PC-9 (cell line): ENCODE results near the gene DYNC1H1. TPM values are rescaled to one million over a fixed set of nuclear protein-coding genes. Genes with fewer than 3 reads are reported as not detected.
A peak's percentile ranks its signal among the peaks of the same experiment; 100 is the strongest.
"Not testable (repeated sequence)": the region's sequence is repeated elsewhere in the genome, so short reads cannot be mapped to it uniquely, and the experiment has no call there.

Experiments used
- BruUV-seq: library from RNA; stranded (reverse); fragments of 400-500 nt; replicated peaks from 2 replicates; lab custom pipeline; 2021; lab: Mats Ljungman, UMichigan
- CTCF ChIA-PET: fragments of 300-600 bp; sonication (Branson Sonifier 250); formaldehyde crosslinking; loops from one replicate; lab custom pipeline; 2022; ENCODE audit warnings: antibody characterized with exemption; lab: Charles Lee
- POLR2A ChIA-PET: fragments of 300-600 bp; sonication (Branson Sonifier 250); formaldehyde crosslinking; loops from one replicate; lab custom pipeline; 2022; ENCODE audit warnings: antibody characterized with exemption; ENCODE audit not compliant: unreplicated experiment; lab: Charles Lee
- DNase-seq, 2 experiments: peaks; one replicate each; pipeline versions ENCODE4 v3.0.0 to v3.0.0-alpha.2; 2015 to 2022; ENCODE audit warnings: mixed read lengths in 1 of 2
- H2AFZ ChIP-seq: fragments of 200-600 bp; sonication (generic); 2 replicates; pipeline ENCODE4 v1.8.1; 2017; ENCODE audit warnings: antibody characterized with exemption
- H3F3A ChIP-seq: fragments of 200-600 bp; sonication (generic); 2 replicates; pipeline ENCODE4 v1.8.1; 2017; ENCODE audit warnings: antibody characterized with exemption, mild to moderate bottlenecking, low read depth; ENCODE audit not compliant: insufficient read depth
- H3K27ac ChIP-seq: fragments of 200-600 bp; sonication (generic); 2 replicates; pipeline ENCODE4 v1.6.1; 2016; ENCODE audit warnings: mixed run types
- H3K27me3 ChIP-seq: fragments of 200-600 bp; sonication (generic); 2 replicates; pipeline ENCODE4 v1.6.1; 2016; ENCODE audit warnings: low read depth, mixed run types; ENCODE audit not compliant: insufficient read depth
- H3K36me3 ChIP-seq: fragments of 200-600 bp; sonication (generic); 2 replicates; pipeline ENCODE4 v1.6.1; 2016; ENCODE audit warnings: low read depth, mixed run types
- H3K4me1 ChIP-seq: fragments of 200-600 bp; sonication (generic); replicated peaks from 2 replicates; pipeline ENCODE4 v1.6.1; 2016; ENCODE audit warnings: mixed run types; ENCODE audit not compliant: insufficient read depth
- H3K4me2 ChIP-seq: fragments of 200-600 bp; sonication (generic); 2 replicates; pipeline ENCODE4 v1.6.1; 2017; ENCODE audit warnings: mixed run types
- H3K4me3 ChIP-seq: fragments of 200-600 bp; sonication (generic); 2 replicates; pipeline ENCODE4 v1.6.1; 2016; ENCODE audit warnings: mixed run types
- H3K79me2 ChIP-seq: fragments of 200-600 bp; sonication (generic); 2 replicates; pipeline ENCODE4 v1.6.1; 2017; ENCODE audit warnings: low read depth, mixed run types
- H3K9me2 ChIP-seq: fragments of 200-600 bp; sonication (generic); 2 replicates; pipeline ENCODE4 v1.8.1; 2017; ENCODE audit warnings: mild to moderate bottlenecking; ENCODE audit not compliant: insufficient read depth
- H3K9me3 ChIP-seq: fragments of 200-600 bp; sonication (generic); 2 replicates; pipeline ENCODE4 v1.8.1; 2016; ENCODE audit warnings: low read depth; ENCODE audit not compliant: insufficient read depth
- H4K20me1 ChIP-seq: fragments of 200-600 bp; sonication (generic); 2 replicates; pipeline ENCODE4 v1.8.1; 2017; ENCODE audit not compliant: insufficient read depth
- CTCF ChIP-seq: fragments of 200-600 bp; sonication (generic); conservative IDR thresholded peaks from 2 replicates; pipeline ENCODE4 v1.6.1; 2017; ENCODE audit warnings: mixed run types, antibody characterized with exemption, mild to moderate bottlenecking, moderate library complexity
- EZH2 ChIP-seq: fragments of 200-600 bp; sonication (generic); IDR thresholded peaks from 2 replicates; pipeline ENCODE4 v1.8.0; 2017; ENCODE audit warnings: antibody characterized with exemption, low read depth
- intact Hi-C: fragments of 100-400 bp; cut with micrococcal nuclease; formaldehyde crosslinking; loops from one replicate; pipeline ENCODE4 v1.10.0; 2022; ENCODE audit not compliant: unreplicated experiment
- total RNA-seq: library from RNA; stranded (reverse); gene quantifications from 2 replicates; pipeline ENCODE4 v1.2.3, GENCODE V29; 2021

The DYNC1H1 gene
- total RNA-seq, 1 experiment from 2014 or later, result 1,268 TPM

GRCh38 chr14:102063109-102063807 lies 98.9 kb downstream of the DYNC1H1 start:
- ChIA-PET POLR2A (interaction anchor here (0.5 to 0.9 kb wide), 9 partner anchors 13 to 124 kb away, joined by 3 to 9 read pairs (median 5); no protein-coding TSS in a partner anchor), CTCF (interaction anchor here (0.6 to 2.1 kb wide), 17 partner anchors 9 to 292 kb away, joined by 3 to 35 read pairs (median 5); no protein-coding TSS in a partner anchor)
- no peaks in the 10 kb centered on the region for H3K36me3 ChIP-seq
- no peaks in the 10 kb centered on the region for H4K20me1 ChIP-seq
- peak overlapping the region; percentile 82 for H2AFZ ChIP-seq
- H3K27ac ChIP-seq, result peak overlapping the region; percentile 57
- H3K79me2 ChIP-seq, result no peaks in the 10 kb centered on the region
- no TSS peak for BruUV-seq
- DNase-seq, result peak; percentile 95 to 97
- peak overlapping the region; percentile 88 for H3K4me2 ChIP-seq
- intact Hi-C loops, result loop anchor here (1.0 kb wide), 6 partner anchors 8 to 124 kb away; partner anchors contain the start of gene HSP90AA1
- H3K4me3 ChIP-seq, result peak overlapping the region; percentile 48
- no peaks in the 10 kb centered on the region for H3K9me2 ChIP-seq
- peaks cover 31% of the 10 kb centered on the region for H3F3A ChIP-seq
- TF ChIP-seq CTCF, result peak; percentile 88
- TF ChIP-seq EZH2, result no peak
- no peaks in the 10 kb centered on the region for H3K9me3 ChIP-seq
- peaks cover 23% of the 10 kb centered on the region for H3K4me1 ChIP-seq
- H3K27me3 ChIP-seq, result no peaks in the 10 kb centered on the region

GRCh38 chr14:102063808-102064429 lies 99.5 kb downstream of the DYNC1H1 start:
- Histone ChIP-seq H3K36me3 (no peaks in the 10 kb centered on the region), H3K79me2 (no peaks in the 10 kb centered on the region), H3K27ac (peak overlapping the region; percentile 57), H4K20me1 (no peaks in the 10 kb centered on the region), H3K9me3 (no peaks in the 10 kb centered on the region), H3K4me3 (peak overlapping the region; percentile 48), H3F3A (peaks cover 29% of the 10 kb centered on the region), H3K4me1 (peaks cover 22% of the 10 kb centered on the region), H3K4me2 (peak overlapping the region; percentile 88), H3K9me2 (no peaks in the 10 kb centered on the region), H2AFZ (peak overlapping the region; percentile 82), H3K27me3 (no peaks in the 10 kb centered on the region)
- no peak for TF ChIP-seq CTCF
- no peak for TF ChIP-seq EZH2
- intact Hi-C loops, result loop anchor here (1.0 kb wide), 6 partner anchors 7 to 123 kb away; partner anchors contain the start of gene HSP90AA1
- BruUV-seq, result TSS peak; percentile 88
- ChIA-PET POLR2A (interaction anchor here (0.6 to 0.8 kb wide), 5 partner anchors 13 to 124 kb away, joined by 3 to 9 read pairs (median 5); no protein-coding TSS in a partner anchor), CTCF (interaction anchor here (0.7 to 2.1 kb wide), 7 partner anchors 9 to 35 kb away, joined by 3 to 35 read pairs (median 5); no protein-coding TSS in a partner anchor)
- DNase-seq, result no peak

- Histone ChIP-seq H3K4me2 (peak overlapping the region; percentile 88), H3K4me1 (peaks cover 22% of the 10 kb centered on the region), H3F3A (peaks cover 31% of the 10 kb centered on the region)
- H3K9me3 ChIP-seq, intact Hi-C loops, H3K27ac ChIP-seq, H3K36me3 ChIP-seq, H4K20me1 ChIP-seq, H3K9me2 ChIP-seq, BruUV-seq, H2AFZ ChIP-seq, DNase-seq, H3K27me3 ChIP-seq, H3K79me2 ChIP-seq, H3K4me3 ChIP-seq: not testable (repeated sequence)
- CTCF ChIA-PET, result interaction anchor here (0.7 to 2.1 kb wide), 4 partner anchors 13 to 235 kb away, joined by 3 to 25 read pairs (median 5); no protein-coding TSS in a partner anchor
- POLR2A ChIA-PET, result interaction anchor here (0.7 kb wide), 1 partner anchor 259 kb away, joined by 3 read pairs; no protein-coding TSS in a partner anchor
Measured at GRCh38 chr14:102064590-102064989, 100.2 kb downstream of the DYNC1H1 start.
